Mucosa of descending colon (tissue), 3 donors: ENCODE measurements around the gene SGF29. TPM values are rescaled to one million over a fixed set of nuclear protein-coding genes. Genes with fewer than 3 reads are reported as not detected.

Experiments used
- ATAC-seq: fragments of 200-7000 bp; cut with Tn5 transposase; one replicate; pipeline ENCODE4 v1.9.1; 2020; ENCODE audit warnings: mild to moderate bottlenecking, moderate library complexity
- DNase-seq, 3 donors: peaks; one replicate each; pipeline ENCODE4 v3.0.0-alpha.2; 2020
- H3K36me3 ChIP-seq: fragments of 200-600 bp; one replicate; pipeline ENCODE4 v1.8.0; 2021; ENCODE audit warnings: low read depth, mild to moderate bottlenecking
- H3K4me1 ChIP-seq: fragments of 200-600 bp; one replicate; pipeline ENCODE4 v1.8.0; 2021; ENCODE audit warnings: low read depth, mild to moderate bottlenecking
- H3K4me3 ChIP-seq: fragments of 200-600 bp; one replicate; pipeline ENCODE4 v1.8.0; 2021; ENCODE audit warnings: mild to moderate bottlenecking
- H3K9me3 ChIP-seq: fragments of 200-600 bp; one replicate; pipeline ENCODE4 v1.8.0; 2021; ENCODE audit warnings: mild to moderate bottlenecking
- intact Hi-C, 2 donors: fragments of 100-400 bp; cut with DNase I in 1 of 2; cut with micrococcal nuclease in 1 of 2; formaldehyde crosslinking; loops; one replicate each; pipeline versions ENCODE4 v1.11.0 to v1.11.1; 2022; cut with DNase I, micrococcal nuclease
- long read RNA-seq, 2 donors: library from polyadenylated mRNA; unstranded; transcript quantifications; one replicate each; pipeline ENCODE4 v2.0.0, GENCODE V29; 2019 to 2021
- total RNA-seq, 3 donors: library from RNA; stranded (reverse); fragmentation: NEBNext Ultra II Directional in 2 of 3; extraction: Animal tissue kit (Norgen Biotek cat#: 25700) in 2 of 3; gene quantifications; one replicate each; pipeline versions ENCODE4 v1.2.1 to v1.2.4, GENCODE V29; 2021 to 2023
- TF ChIP-seq, protein P1 (sequence below): fragments of 200-600 bp; IDR thresholded peaks from one replicate; pipeline ENCODE4 v1.8.0; 2022; ENCODE audit warnings: antibody characterized with exemption, mild to moderate bottlenecking
- donor health status: DM: no; HTN: no; CAD: no; lungs with moderate emphysema.
- donor health status: DM: no; HTN: no; CAD: no.
- donor health status: DM: no; HTN: yes; CAD: no.

SGF29 gene
- total RNA-seq, result 10 to 100 TPM; 21.6 to 45.9 (median 25.9) TPM
- long read RNA-seq, donor 1, transcript SGF29-201 (10 exons, 1,153 nt), result major isoform, 29 of 44 reads
- long read RNA-seq, donor 1, partial matches to known transcripts, result 7 of 44 reads
- long read RNA-seq, donor 1, other reads (novel, unspliced or antisense), result 8 of 44 reads
- long read RNA-seq, donor 2, transcript SGF29-201 (10 exons, 1,153 nt), result major isoform, 13 of 18 reads
- long read RNA-seq, donor 2, partial matches to known transcripts, result 3 of 18 reads
- long read RNA-seq, donor 2, other reads (novel, unspliced or antisense), result 2 of 18 reads

- peak; percentile 98 for ATAC-seq
- DNase-seq, result peak; percentile 93 to 95 (median 93)
- intact Hi-C loops, result no loop called here
- Histone ChIP-seq H3K9me3 (no peaks in the 10 kb centered on the region), H3K4me3 (peak within 1 kb of the TSS; percentile 44), H3K4me1 (peaks cover 22% of the 10 kb centered on the region), H3K36me3 (no peaks in the 10 kb centered on the region)
- TF ChIP-seq, protein P1, sequence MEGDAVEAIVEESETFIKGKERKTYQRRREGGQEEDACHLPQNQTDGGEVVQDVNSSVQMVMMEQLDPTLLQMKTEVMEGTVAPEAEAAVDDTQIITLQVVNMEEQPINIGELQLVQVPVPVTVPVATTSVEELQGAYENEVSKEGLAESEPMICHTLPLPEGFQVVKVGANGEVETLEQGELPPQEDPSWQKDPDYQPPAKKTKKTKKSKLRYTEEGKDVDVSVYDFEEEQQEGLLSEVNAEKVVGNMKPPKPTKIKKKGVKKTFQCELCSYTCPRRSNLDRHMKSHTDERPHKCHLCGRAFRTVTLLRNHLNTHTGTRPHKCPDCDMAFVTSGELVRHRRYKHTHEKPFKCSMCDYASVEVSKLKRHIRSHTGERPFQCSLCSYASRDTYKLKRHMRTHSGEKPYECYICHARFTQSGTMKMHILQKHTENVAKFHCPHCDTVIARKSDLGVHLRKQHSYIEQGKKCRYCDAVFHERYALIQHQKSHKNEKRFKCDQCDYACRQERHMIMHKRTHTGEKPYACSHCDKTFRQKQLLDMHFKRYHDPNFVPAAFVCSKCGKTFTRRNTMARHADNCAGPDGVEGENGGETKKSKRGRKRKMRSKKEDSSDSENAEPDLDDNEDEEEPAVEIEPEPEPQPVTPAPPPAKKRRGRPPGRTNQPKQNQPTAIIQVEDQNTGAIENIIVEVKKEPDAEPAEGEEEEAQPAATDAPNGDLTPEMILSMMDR, result peak; percentile 16
Measured at GRCh38 chr16:28553776-28554633, at the start of gene SGF29. SGF29 (plus strand) TSS chr16:28553920; CDS start chr16:28581070, 27,150 bp downstream.

DNA sequence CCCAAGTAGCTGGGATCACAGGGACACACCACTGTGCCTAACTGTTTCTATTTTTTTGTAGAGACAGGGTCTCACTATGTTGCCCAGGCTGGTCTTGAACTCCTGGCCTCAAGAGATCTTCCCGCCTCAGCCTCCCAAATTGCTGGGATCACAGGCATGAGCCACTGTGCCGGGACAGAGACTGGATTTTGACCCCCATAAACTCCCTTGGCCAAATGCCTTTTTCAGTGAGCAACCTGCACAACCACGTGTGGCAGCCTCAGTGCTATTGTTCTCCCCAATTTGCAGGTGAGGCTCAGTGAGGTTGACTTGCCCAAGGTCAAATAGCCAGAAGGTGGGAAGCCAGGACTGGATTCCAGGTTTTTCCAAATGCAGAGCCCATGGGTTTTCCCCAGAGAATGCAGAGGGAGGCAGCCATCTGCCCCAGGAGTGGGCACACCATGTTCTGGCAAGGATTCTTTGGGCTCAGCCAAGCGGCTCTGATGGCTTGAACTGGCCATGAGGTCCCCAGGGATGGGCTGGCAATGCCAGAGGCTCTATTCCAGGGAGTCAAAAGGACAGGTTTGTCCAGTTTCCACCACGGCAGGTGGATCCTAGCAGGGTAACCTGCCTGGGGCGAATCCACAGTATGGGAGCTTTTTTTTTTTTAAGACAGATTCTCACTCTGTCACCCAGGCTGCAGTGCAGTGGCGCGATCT lies 48.9 kb upstream of the SGF29 start:
- H3K4me3 ChIP-seq, result no peak overlapping the region
- H3K4me1 ChIP-seq, result no peaks in the 10 kb centered on the region
- intact Hi-C loops, result no loop called here
- ATAC-seq, result peak; percentile 42
- no peak for DNase-seq
- TF ChIP-seq, protein P1, result no peak
- no peaks in the 10 kb centered on the region for H3K36me3 ChIP-seq
- H3K9me3 ChIP-seq, result no peaks in the 10 kb centered on the region

DNA sequence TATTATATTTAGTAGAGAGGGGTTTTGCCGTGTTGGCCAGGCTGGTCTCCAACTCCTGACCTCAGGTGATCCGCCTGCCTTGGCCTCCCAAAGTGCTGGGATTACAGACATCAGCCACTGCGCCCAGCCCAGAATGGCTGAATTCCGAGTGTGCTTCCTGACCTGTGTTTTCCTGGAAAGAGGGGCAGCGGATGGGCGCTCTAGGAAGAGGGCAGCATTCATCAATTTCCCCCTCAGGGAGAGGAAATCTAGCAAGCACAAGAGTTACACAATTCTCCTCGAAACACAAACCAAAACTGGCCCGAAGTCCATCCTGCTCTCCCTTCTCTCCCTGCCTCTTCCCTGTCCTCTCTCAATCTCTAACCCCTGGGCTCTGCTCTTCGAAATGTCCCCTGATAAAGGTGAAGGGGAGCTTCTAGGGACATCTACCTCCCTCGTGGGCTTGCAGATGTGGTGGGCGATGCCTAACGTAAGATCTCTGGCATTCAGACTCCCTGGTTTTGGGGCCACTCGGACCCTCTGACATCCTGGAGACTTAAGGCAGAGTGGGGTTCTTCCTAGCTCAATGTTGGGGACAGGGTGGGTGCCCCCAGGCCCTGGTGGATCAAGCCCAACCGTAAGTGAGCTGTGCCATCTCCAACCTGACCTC lies 48.1 kb upstream of the SGF29 start:
- no peaks in the 10 kb centered on the region for H3K4me1 ChIP-seq
- H3K4me3 ChIP-seq, result no peak overlapping the region
- ATAC-seq (no peak), DNase-seq (no peak)
- no peaks in the 10 kb centered on the region for H3K36me3 ChIP-seq
- H3K9me3 ChIP-seq, result no peaks in the 10 kb centered on the region
- intact Hi-C loops, result no loop called here
- TF ChIP-seq, protein P1, result no peak

GRCh38 chr16:28511031-28511430 lies 42.7 kb upstream of the SGF29 start:
- TF ChIP-seq, protein P1, result no peak
- intact Hi-C loops, result no loop called here
- H3K9me3 ChIP-seq, result no peaks in the 10 kb centered on the region
- no peak for ATAC-seq
- no peak for DNase-seq
- H3K36me3 ChIP-seq, result no peaks in the 10 kb centered on the region
- no peak overlapping the region for H3K4me3 ChIP-seq
- H3K4me1 ChIP-seq, result no peaks in the 10 kb centered on the region
